AG20443 (cell line): Measurements from ENCODE around the gene PDZRN3.
A peak's percentile ranks its signal among the peaks of the same experiment; 100 is the strongest.

Experiments used
- DNase-seq: peaks from one replicate; pipeline ENCODE4 v3.0.0; 2012; ENCODE audit warnings: low spot score, mixed read lengths

The PDZRN3 gene

GRCh38 chr3:73418681-73419080 is 206.1 kb downstream of the PDZRN3 start:
- DNase-seq = no peak

DNA sequence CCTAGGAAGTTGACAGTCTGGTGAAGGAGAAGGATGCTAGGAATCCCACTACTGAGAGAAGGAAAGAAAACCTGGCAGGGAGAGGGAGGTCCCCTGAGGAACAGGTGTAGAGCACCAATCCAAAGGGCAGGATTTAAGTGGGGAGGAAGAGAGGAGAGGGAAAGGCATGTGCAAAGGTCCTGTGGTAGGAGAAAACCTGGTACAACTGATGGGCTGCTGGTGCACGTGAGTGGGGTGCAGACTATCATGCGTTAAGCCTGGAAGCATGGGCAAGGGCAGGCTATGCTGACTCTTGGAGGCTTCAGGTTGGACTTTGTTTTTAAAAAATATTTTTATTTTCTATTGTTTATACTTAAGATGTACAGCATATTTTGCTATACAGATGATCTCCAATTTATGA is 209.6 kb downstream of the PDZRN3 start:
- DNase-seq = no peak

DNA sequence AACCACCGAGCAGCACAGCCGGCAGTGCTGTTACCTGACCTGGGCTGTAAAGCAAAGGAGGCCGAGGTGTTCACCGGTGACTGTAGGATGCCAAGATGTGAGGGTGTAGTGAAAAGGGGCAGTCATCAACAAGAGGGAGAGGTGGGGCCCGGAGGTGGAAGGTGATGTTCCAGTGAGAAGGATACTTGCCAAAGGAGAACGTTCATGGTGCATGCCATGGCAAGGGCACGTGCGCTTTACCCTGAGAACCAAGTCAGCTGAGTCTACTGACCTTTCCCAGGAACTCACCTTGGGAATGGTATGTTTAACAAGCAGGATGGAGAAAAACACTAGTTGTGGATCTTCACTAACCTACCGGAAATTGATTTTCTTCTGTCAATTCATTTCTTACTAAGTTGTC is 211.1 kb downstream of the PDZRN3 start:
- no peak for DNase-seq

DNA sequence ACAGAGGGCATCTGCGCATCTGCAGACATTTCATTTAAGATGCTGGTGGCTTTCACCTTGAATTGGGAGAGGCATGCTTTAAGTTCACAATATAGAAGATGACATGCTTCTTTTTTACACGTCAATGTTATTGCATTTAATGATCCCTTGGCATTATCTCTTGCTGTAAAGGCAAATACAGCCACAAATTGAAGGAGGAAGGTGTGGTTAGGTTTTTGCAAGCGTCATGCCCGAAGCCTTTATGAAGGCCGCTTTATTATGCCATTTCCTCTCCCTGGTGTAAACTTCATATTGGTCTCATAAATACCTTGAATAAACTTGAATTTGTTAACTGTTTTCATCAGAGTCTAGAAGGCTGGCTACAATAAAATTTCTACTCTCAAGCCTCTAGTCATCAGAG is 212.7 kb downstream of the PDZRN3 start:
- DNase-seq = no peak

GRCh38 chr3:73411545-73411944 is 213.2 kb downstream of the PDZRN3 start:
- no peak for DNase-seq

- peak; percentile 82 for DNase-seq
Measured at GRCh38 chr3:73409138-73409763, 215.5 kb downstream of the PDZRN3 start.

DNA sequence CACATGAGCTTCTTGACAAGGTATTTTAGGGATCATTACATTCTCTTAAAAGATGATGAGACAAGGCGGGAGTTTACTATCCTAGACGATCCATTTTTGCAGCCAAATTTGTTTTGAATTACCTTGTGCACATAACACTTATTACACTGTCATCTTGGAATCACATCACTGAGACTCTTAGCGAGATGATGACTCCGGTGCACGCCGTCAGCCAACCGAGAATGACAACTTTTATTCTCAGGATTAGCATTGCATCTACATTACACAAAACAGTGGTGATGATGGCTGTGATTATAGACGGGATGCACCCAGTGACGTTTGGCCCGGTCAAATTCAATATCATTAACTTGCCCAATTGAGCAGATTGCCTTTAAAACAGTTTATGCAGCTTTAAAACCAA is 216.1 kb downstream of the PDZRN3 start:
- no peak for DNase-seq

DNA sequence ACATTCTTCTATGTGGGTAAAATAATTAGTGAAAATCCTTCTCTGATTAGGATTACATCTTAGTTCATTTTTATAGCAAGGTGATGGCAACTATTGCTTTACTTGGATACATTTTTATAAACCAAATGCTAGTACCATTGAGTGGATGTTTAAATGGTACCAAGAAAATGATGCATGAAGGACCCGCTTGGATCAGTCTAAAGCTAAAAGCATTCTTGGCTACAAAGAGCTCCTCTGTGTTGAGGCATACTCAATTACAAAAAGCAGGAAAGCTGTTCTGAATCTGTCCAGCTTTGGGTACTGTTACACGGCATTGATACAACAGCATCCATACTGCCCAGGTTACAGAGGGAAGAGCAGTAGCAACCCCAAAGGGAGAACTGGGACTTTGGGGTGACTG is 217.2 kb downstream of the PDZRN3 start:
- no peak for DNase-seq

DNA sequence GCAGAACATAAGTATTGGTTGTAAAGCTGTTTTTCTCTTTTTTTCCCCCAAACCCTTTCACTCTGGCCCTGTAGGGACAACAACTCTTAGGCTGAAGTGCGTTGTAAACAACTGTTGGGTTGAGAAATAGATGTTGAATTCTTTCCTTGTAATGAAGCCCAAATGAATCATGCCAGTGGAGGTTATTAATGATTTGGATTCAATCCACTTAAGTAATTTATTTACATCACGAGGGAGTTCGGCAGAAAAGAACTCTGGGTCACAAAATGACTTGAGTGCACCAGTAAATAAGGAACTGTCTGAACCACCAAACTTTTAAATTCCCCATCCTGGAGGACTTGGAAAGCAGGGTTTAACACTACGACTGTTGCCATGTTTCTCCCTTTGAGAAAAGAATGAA is 218.9 kb downstream of the PDZRN3 start:
- peak; percentile 58 for DNase-seq

DNA sequence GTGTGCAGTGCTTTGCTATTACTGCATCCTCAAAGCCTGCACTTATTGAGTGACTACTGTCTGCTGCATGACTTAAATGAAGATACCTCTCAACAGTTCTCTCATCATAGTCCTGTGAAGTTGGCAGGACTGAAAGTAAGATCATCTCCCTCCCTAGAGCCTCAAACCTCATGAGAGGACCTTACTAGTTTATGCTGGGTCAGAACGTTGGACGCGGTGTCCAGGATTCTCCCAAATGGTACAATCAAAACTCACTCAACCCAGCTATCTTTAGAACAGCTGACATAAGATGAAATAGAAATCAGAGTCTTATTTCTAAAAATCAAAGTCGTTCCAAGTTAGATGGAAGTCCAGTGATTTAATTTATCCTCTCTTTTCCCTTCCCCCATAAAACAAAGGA is 219.7 kb downstream of the PDZRN3 start:
- DNase-seq = no peak

- DNase-seq = no peak
Measured at GRCh38 chr3:73404435-73404834, 220.3 kb downstream of the PDZRN3 start.

- DNase-seq = no peak
Measured at GRCh38 chr3:73403444-73403843, 221.3 kb downstream of the PDZRN3 start.

DNA sequence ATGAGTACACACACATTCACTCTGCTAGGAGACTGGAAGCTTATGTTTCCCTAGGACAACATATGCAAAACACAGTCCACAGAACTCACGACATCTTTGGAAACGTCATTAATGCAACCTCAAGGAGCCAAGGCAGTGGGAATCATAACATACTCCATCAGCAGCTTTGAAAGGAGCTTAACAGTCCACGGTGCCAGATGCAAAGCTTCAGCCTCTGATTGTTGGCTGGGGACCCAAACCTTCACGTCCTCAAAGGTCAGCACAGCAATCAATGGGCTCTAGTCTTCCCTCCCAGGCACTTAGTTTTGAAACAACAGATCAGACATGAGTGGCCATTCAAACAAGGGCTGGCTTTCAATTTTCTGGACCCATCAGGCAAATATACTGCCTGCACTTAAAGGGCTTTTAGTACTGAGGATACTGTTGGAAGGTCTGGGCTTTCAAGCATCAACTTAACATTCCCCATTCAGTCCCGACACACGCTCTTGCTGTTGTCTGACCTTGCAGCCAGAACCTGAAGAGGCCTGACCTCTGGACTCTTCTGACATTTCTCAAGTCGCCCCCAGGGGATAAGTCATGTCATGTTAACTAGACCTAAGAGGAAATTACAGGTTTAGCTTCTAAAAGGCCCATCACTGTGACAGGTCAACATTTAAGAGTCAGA is 223.0 kb downstream of the PDZRN3 start:
- no peak for DNase-seq

GRCh38 chr3:73401059-73401458 is 223.7 kb downstream of the PDZRN3 start:
- peak; percentile 34 for DNase-seq

GRCh38 chr3:73399666-73400253 is 225.0 kb downstream of the PDZRN3 start:
- DNase-seq = no peak

DNA sequence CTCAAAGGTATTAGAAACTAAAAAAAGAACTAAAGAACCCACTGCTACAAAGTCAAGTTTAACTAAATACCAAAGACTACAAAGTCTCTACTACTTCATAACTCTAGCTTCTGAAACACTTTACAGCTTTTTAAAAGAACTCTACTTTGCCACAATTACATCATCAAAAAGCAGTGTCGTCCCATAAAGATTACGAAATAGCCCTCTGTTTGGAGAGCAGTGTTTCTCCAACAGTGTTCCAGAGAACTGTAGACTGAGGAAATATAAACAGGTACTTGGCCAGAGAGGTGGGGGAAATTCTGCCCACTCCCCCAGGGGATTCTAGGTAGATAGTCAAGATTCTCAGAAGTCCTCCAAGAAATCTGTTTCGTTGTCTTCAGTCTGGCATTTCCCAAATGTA is 225.6 kb downstream of the PDZRN3 start:
- DNase-seq = peak; percentile 32

GRCh38 chr3:73398084-73398483 is 226.7 kb downstream of the PDZRN3 start:
- no peak for DNase-seq

- DNase-seq = no peak
Measured at GRCh38 chr3:73394240-73394639, 230.5 kb downstream of the PDZRN3 start.

DNA sequence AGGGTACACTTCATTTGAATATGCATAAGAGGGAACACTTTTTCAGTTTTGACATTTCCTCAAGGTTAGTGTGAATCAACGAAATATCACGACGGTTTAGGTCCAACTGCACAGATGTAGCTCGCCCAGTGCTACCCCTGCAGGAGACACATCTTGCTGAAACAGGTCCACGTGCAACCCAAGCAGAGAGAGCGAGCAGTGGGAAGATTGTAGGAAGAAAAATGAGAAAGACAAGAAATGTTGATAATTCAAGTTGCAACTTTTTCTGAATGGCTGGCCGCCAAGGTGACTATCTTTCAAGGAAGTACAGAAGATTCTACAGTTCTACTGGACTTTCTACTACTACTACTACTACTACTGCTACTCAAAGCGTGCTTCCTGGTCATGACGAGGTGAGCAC is 231.7 kb downstream of the PDZRN3 start:
- DNase-seq = no peak

GRCh38 chr3:73391984-73392383 is 232.8 kb downstream of the PDZRN3 start:
- no peak for DNase-seq

DNA sequence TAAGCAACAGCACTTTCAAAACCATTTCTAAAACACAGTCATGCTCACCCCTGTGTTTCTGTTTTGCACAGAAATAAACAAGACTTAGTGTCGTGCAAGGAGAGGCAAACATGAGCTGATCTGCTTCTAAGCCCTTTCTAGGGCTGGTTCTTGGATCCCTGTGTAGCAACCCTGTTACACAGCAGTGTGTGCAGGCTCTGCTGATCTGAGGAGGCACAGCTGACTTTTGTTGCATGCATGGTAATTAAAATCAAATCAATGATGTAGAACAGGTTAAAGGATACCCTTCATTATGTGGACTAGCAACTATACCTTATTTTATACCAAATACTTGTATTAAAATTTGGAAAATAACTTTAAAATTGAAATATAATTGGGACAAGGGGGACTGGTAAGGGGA is 234.8 kb downstream of the PDZRN3 start:
- no peak for DNase-seq

DNA sequence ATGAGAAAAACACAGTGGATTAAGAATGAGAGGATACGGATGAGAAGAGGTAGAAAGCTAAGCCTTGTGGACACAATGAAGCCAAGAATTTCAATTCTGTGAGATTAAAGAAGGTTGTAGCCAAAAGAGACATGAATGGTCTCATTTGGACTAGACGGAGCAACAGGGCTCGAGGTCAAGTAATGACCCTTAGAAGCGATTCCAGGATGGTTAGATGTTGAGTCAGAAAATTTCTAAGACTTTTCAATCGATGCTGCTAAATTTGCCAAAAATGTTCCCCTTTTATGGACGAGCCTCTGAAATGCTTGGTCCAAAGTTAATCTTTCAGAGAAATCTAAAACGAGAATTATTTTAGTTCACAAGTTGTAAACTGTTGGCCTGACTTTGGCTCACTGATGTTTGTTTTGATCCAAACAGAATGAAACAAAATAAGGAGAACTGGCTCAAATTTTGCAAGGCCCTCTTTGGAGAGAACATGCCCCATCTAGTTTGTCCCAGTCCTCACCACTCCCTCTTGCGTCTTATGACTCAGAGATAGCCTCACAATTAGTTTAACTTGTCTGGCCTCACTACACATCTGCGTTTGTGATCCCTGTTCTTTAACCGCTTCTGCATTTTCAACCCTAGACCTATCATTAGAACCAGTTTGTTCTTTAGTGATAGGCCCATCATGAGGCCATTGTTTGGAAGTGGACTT is 235.5 kb downstream of the PDZRN3 start:
- peak; percentile 26 for DNase-seq

GRCh38 chr3:73385568-73385967 is 239.2 kb downstream of the PDZRN3 start:
- DNase-seq = no peak
